Measurements from ENCODE around the gene MUC3A.
"Not testable (repeated sequence)": the region's sequence is repeated elsewhere in the genome, so short reads cannot be mapped to it uniquely, and the experiment has no call there.

The MUC3A gene

GRCh38 chr7:100914208-100914878 lies 35.0 kb upstream of the MUC3A start:
- H3K27ac ChIP-seq, result no peak overlapping the region
- TF ChIP-seq CTCF (conservative IDR thresholded peaks at IDR 0.05), result no peak

GRCh38 chr7:100914879-100915447 lies 34.4 kb upstream of the MUC3A start:
- no peak overlapping the region for H3K27ac ChIP-seq
- TF ChIP-seq CTCF (conservative IDR thresholded peaks at IDR 0.05), result no peak

- not testable (repeated sequence) for H3K27ac ChIP-seq
These were observed 30.0 kb upstream of the MUC3A start for GRCh38 chr7:100919335-100919734.

- not testable (repeated sequence) for H3K27ac ChIP-seq
These were observed 29.4 kb upstream of the MUC3A start for GRCh38 chr7:100919779-100920437.

GRCh38 chr7:100921039-100921438 lies 28.3 kb upstream of the MUC3A start:
- no peak overlapping the region for H3K27ac ChIP-seq
- no peak for TF ChIP-seq CTCF (conservative IDR thresholded peaks at IDR 0.05)

GRCh38 chr7:100923616-100924015 lies 25.7 kb upstream of the MUC3A start:
- H3K27ac ChIP-seq, result not testable (repeated sequence)

- no peak overlapping the region for H3K27ac ChIP-seq
- TF ChIP-seq CTCF (conservative IDR thresholded peaks at IDR 0.05), result no peak
These were observed 19.5 kb upstream of the MUC3A start for GRCh38 chr7:100929808-100930174.

GRCh38 chr7:100933734-100934133 lies 15.6 kb upstream of the MUC3A start:
- TF ChIP-seq CTCF (conservative IDR thresholded peaks at IDR 0.05), result no peak

GRCh38 chr7:100935381-100935780 lies 14.0 kb upstream of the MUC3A start:
- not testable (repeated sequence) for H3K27ac ChIP-seq

More at GRCh38 chr7:100933734-100934133, 15.6 kb upstream of the MUC3A start:
- H3K27ac ChIP-seq, result no peak overlapping the region

- not testable (repeated sequence) for H3K27ac ChIP-seq
These were observed 13.2 kb upstream of the MUC3A start for GRCh38 chr7:100936167-100936566.

All from VCaP (cell line).